HCT116 (cell line): Measurements from ENCODE around the gene KRT28.

Experiments used
- CEBPB ChIP-seq: IDR thresholded peaks from 2 replicates; pipeline ENCODE4 v1.6.1; 2012; ENCODE audit warnings: low read depth
- CTCF ChIP-seq, 3 experiments: fragments of 200-600 bp in 1 of 3; sonication (generic) in 1 of 3; IDR thresholded peaks in 2 of 3; conservative IDR thresholded peaks in 1 of 3; 2 replicates each; pipeline ENCODE4 v1.5.1; 2012 to 2017; ENCODE audit warnings: low read depth in 2 of 3, low read length in 2 of 3, antibody characterized with exemption in 1 of 3, borderline replicate concordance in 1 of 3, control low read depth in 1 of 3, mild to moderate bottlenecking in 1 of 3, mixed read lengths in 1 of 3, mixed run types in 1 of 3, moderate library complexity in 1 of 3; ENCODE audit not compliant: insufficient read depth in 1 of 3
- ELF1 ChIP-seq: IDR thresholded peaks from 2 replicates; pipeline ENCODE4 v1.6.1; 2012; ENCODE audit warnings: low read depth, borderline replicate concordance
- EZH2 ChIP-seq: fragments of 200-600 bp; sonication (generic); IDR thresholded peaks from 2 replicates; pipeline ENCODE4 v1.6.1; 2017; ENCODE audit warnings: antibody characterized with exemption, mixed run types
- FOSL1 ChIP-seq: IDR thresholded peaks from 2 replicates; pipeline ENCODE4 v1.6.1; 2012; ENCODE audit warnings: low read depth
- POLR2A ChIP-seq: IDR thresholded peaks from 2 replicates; pipeline ENCODE4 v1.7.0; 2011; ENCODE audit warnings: borderline replicate concordance; ENCODE audit not compliant: insufficient read depth, insufficient read length; ENCODE audit errors: extremely low read depth
- POLR2AphosphoS5 ChIP-seq: IDR thresholded peaks from 2 replicates; pipeline ENCODE4 v1.6.1; 2011; ENCODE audit warnings: mild to moderate bottlenecking, low read depth, low read length, moderate library complexity
- RAD21 ChIP-seq: IDR thresholded peaks from 2 replicates; pipeline ENCODE4 v1.6.1; 2012; ENCODE audit warnings: low read depth, mild to moderate bottlenecking
- SIN3A ChIP-seq: IDR thresholded peaks from 2 replicates; pipeline ENCODE4 v1.6.1; 2012; ENCODE audit warnings: low read depth
- YY1 ChIP-seq: IDR thresholded peaks from 2 replicates; pipeline ENCODE4 v1.6.1; 2011; ENCODE audit warnings: low read length, low read depth, moderate library complexity, mild to moderate bottlenecking; ENCODE audit not compliant: insufficient replicate concordance; ENCODE audit errors: extremely low read depth
- ZFX ChIP-seq: fragments of 450-650 bp; IDR thresholded peaks from 2 replicates; pipeline ENCODE4 v1.6.1; 2017
- ZNF274 ChIP-seq: fragments of 200-500 bp; sonication (Bioruptor generic); IDR thresholded peaks from 2 replicates; pipeline ENCODE4 v1.6.1; 2014; ENCODE audit warnings: mild to moderate bottlenecking, low read depth, low read length, inconsistent platforms
- TF ChIP-seq, protein P1 (sequence below): IDR thresholded peaks from 2 replicates; pipeline ENCODE4 v1.6.1; 2012
- TF ChIP-seq, protein P2 (sequence below): IDR thresholded peaks from 2 replicates; pipeline ENCODE4 v1.6.1; 2012

- TF ChIP-seq POLR2A = no peak
- no peak for TF ChIP-seq CTCF (IDR thresholded peaks at IDR 0.05 in 2 of 3, conservative IDR thresholded peaks at IDR 0.05 in 1 of 3; ENCODE audit: borderline replicate concordance in 1 of 3, insufficient read depth in 1 of 3, low read depth in 2 of 3, low read length in 2 of 3)
- TF ChIP-seq FOSL1 = no peak
- TF ChIP-seq, protein P1, sequence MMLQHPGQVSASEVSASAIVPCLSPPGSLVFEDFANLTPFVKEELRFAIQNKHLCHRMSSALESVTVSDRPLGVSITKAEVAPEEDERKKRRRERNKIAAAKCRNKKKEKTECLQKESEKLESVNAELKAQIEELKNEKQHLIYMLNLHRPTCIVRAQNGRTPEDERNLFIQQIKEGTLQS = no peak
- no peak for TF ChIP-seq POLR2AphosphoS5
- TF ChIP-seq, protein P2, sequence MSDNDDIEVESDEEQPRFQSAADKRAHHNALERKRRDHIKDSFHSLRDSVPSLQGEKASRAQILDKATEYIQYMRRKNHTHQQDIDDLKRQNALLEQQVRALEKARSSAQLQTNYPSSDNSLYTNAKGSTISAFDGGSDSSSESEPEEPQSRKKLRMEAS = no peak
- TF ChIP-seq YY1 = no peak
- no peak for TF ChIP-seq ELF1
- no peak for TF ChIP-seq EZH2
- TF ChIP-seq CEBPB = no peak
- TF ChIP-seq RAD21 = no peak
- TF ChIP-seq ZNF274 = no peak
- TF ChIP-seq ZFX = no peak
- no peak for TF ChIP-seq SIN3A
These were observed 27.7 kb downstream of the KRT28 start, which contains the start of gene KRT26 for GRCh38 chr17:40772101-40772500.
